ENCODE data around the gene TFIP11. TPM values are rescaled to one million over a fixed set of nuclear protein-coding genes. Genes with fewer than 3 reads are reported as not detected.

Gene TFIP11
- total and polyA plus RNA-seq, 2 donors (not counting 1 experiment from before 2014, with no cell fraction given) = 33.5 to 82.8 TPM

- Histone ChIP-seq H3K79me2 (ENCODE audit: control insufficient read depth, insufficient read depth, low read length) (peaks cover 62% of the 10 kb centered on the region), H3K9me3 (ENCODE audit: control extremely low read depth in 1 of 3, control insufficient read depth in 2 of 3, insufficient read depth in 1 of 3, low read length in 2 of 3) (no peaks in the 10 kb centered on the region), H3K27ac (ENCODE audit: low read length in 2 of 2) (no peak overlapping the region), H3K4me1 (ENCODE audit: control insufficient read depth in 2 of 2, insufficient read depth in 2 of 2, low read length in 2 of 2) (no peaks in the 10 kb centered on the region), H3K9ac (ENCODE audit: low read length) (no peak overlapping the region), H3K27me3 (replicated peaks in 1 of 4; ENCODE audit: control extremely low read depth in 1 of 4, control insufficient read depth in 3 of 4, insufficient read depth in 4 of 4, low read length in 3 of 4) (no peaks in the 10 kb centered on the region), H2AFZ (ENCODE audit: insufficient read depth, low read depth, low read length, poor library complexity, severe bottlenecking) (no peak overlapping the region), H3K4me3 (ENCODE audit: control extremely low read depth in 1 of 5, extremely low read depth in 1 of 5, insufficient read depth in 1 of 5, low read depth in 2 of 5, low read length in 4 of 5) (no peak overlapping the region), H3K36me3 (replicated peaks in 1 of 2; ENCODE audit: control extremely low read depth in 1 of 2, control insufficient read depth in 1 of 2, extremely low read depth in 1 of 2, insufficient read depth in 2 of 2, low read length in 1 of 2) (peaks cover 1 to 4% of the 10 kb centered on the region in 2 experiments), H4K20me1 (ENCODE audit: control insufficient read depth, insufficient read depth, low read length, poor library complexity, severe bottlenecking) (no peaks in the 10 kb centered on the region), H3K4me2 (replicated peaks; ENCODE audit: low read depth, low read length, poor library complexity, severe bottlenecking) (no peak overlapping the region)
- TF ChIP-seq CTCF (IDR thresholded peaks at IDR 0.05) (no peak), EZH2 (IDR thresholded peaks at IDR 0.05; ENCODE audit: borderline replicate concordance, insufficient read depth, low read depth, low read length, poor library complexity, severe bottlenecking) (no peak)
- no CpG with 5 or more reads among the region's 3 CpGs for WGBS (ENCODE audit: insufficient coverage)
- H3K4me3 Mint-ChIP-seq = no peak overlapping the region
- ATAC-seq (ENCODE audit: low read depth) (no peak), DNase-seq (no peak)
- no peaks in the 10 kb centered on the region for H3K27me3 Mint-ChIP-seq
- H3K27ac Mint-ChIP-seq = no peak overlapping the region
- peaks cover 8% of the 10 kb centered on the region for H3K4me1 Mint-ChIP-seq
- POLR2A ChIA-PET = no interaction called here
- intact Hi-C loops (cut with micrococcal nuclease) = no loop called here
- no peaks in the 10 kb centered on the region for H3K9me3 Mint-ChIP-seq (ENCODE audit: insufficient read depth)
- CTCF ChIA-PET = no interaction called here
Measured at GRCh38 chr22:26558248-26558895, 46.1 kb upstream of the TFIP11 start.

GRCh38 chr22:26556904-26557303 is 44.6 kb upstream of the TFIP11 start:
- ATAC-seq (ENCODE audit: low read depth) = no peak
- Histone ChIP-seq H3K4me1 (ENCODE audit: control insufficient read depth in 2 of 2, insufficient read depth in 2 of 2, low read length in 2 of 2) (no peaks in the 10 kb centered on the region), H3K9me3 (ENCODE audit: control extremely low read depth in 1 of 3, control insufficient read depth in 2 of 3, insufficient read depth in 1 of 3, low read length in 2 of 3) (no peaks in the 10 kb centered on the region), H2AFZ (ENCODE audit: insufficient read depth, low read depth, low read length, poor library complexity, severe bottlenecking) (no peak overlapping the region), H3K4me3 (ENCODE audit: control extremely low read depth in 1 of 5, extremely low read depth in 1 of 5, insufficient read depth in 1 of 5, low read depth in 2 of 5, low read length in 4 of 5) (no peak overlapping the region), H3K27ac (ENCODE audit: low read length in 2 of 2) (no peak overlapping the region), H3K27me3 (replicated peaks in 1 of 4; ENCODE audit: control extremely low read depth in 1 of 4, control insufficient read depth in 3 of 4, insufficient read depth in 4 of 4, low read length in 3 of 4) (no peaks in the 10 kb centered on the region), H4K20me1 (ENCODE audit: control insufficient read depth, insufficient read depth, low read length, poor library complexity, severe bottlenecking) (no peaks in the 10 kb centered on the region), H3K9ac (ENCODE audit: low read length) (no peak overlapping the region), H3K79me2 (ENCODE audit: control insufficient read depth, insufficient read depth, low read length) (peaks cover 64% of the 10 kb centered on the region), H3K4me2 (replicated peaks; ENCODE audit: low read depth, low read length, poor library complexity, severe bottlenecking) (no peak overlapping the region), H3K36me3 (replicated peaks in 1 of 2; ENCODE audit: control extremely low read depth in 1 of 2, control insufficient read depth in 1 of 2, extremely low read depth in 1 of 2, insufficient read depth in 2 of 2, low read length in 1 of 2) (peaks cover 1 to 4% of the 10 kb centered on the region in 2 experiments)
- Mint-ChIP-seq H3K27me3 (no peaks in the 10 kb centered on the region), H3K27ac (no peak overlapping the region), H3K4me3 (no peak overlapping the region), H3K9me3 (ENCODE audit: insufficient read depth) (no peaks in the 10 kb centered on the region), H3K4me1 (peaks cover 12% of the 10 kb centered on the region)
- ChIA-PET CTCF (no interaction called here), POLR2A (no interaction called here)
- intact Hi-C loops (cut with micrococcal nuclease) = no loop called here
- TF ChIP-seq CTCF (IDR thresholded peaks at IDR 0.05) (no peak), EZH2 (IDR thresholded peaks at IDR 0.05; ENCODE audit: borderline replicate concordance, insufficient read depth, low read depth, low read length, poor library complexity, severe bottlenecking) (no peak)
- no peak for DNase-seq
- WGBS (ENCODE audit: insufficient coverage) = 100% methylated on average over 3 of the region's 5 CpGs

Data from B cell (primary cell).